HG02840 (cell line): ENCODE measurements around the gene KDM4C.
"Not testable (repeated sequence)": the region's sequence is repeated elsewhere in the genome, so short reads cannot be mapped to it uniquely, and the experiment has no call there.

Experiments used
- ATAC-seq: cut with Tn5 transposase; IDR thresholded peaks from one replicate; pipeline ENCODE4 v1.9.1; 2021; ENCODE audit warnings: mild to moderate bottlenecking, moderate library complexity, moderate number of reproducible peaks; ENCODE audit not compliant: unreplicated experiment, low FRiP score

The KDM4C gene

DNA sequence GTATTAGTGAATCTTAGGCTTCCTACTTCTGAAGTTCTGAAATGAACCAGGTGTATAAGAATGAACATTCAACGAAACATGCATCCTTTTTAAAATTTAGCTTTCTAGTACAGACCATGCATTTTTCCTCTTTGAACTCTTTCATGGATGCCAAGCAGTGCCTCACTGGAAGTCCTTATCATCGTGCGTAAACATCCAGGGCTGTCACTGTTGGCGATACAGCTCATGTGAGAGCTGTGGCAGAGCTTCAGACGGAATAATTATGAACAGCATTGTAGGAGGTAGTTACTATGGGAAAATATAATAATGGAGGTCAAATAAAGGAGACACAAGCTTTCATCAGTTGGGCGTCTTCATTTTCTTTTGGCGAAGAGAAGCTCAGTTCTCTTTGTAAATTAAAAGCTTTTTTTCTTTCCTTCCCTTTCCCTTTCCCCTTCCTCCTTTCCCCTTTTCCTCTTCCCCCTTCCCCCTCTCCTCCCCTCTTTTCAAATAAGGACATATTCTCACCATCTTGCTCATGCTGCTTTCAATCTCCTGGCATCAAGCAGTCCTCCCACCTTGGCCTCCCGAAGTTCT lies 167.3 kb downstream of the KDM4C start:
- ATAC-seq, result no peak

- no peak for ATAC-seq
Observed at GRCh38 chr9:6925836-6926235, 168.1 kb downstream of the KDM4C start.

DNA sequence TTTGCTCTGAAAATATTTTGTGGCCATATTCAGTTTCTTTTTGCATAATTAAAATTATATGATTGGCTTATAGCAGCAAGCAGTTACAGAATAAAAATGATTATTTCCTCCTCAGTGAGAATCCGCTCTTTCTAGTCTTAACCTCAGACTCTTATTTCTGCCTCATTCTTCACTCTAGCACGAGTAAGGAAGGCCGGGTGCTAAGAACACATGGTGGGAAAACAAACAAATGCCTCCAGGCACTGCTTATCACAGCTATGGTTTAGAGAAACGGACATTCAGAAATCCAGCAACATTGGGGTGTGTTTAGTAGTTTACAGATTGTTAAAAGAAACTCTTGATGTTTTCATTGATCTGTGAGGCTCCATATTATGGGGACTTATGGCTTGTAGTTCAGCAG lies 168.7 kb downstream of the KDM4C start:
- ATAC-seq, result no peak

- no peak for ATAC-seq
Observed at GRCh38 chr9:6927838-6928237, 170.1 kb downstream of the KDM4C start.

GRCh38 chr9:6928863-6929262 lies 171.1 kb downstream of the KDM4C start:
- ATAC-seq, result no peak

DNA sequence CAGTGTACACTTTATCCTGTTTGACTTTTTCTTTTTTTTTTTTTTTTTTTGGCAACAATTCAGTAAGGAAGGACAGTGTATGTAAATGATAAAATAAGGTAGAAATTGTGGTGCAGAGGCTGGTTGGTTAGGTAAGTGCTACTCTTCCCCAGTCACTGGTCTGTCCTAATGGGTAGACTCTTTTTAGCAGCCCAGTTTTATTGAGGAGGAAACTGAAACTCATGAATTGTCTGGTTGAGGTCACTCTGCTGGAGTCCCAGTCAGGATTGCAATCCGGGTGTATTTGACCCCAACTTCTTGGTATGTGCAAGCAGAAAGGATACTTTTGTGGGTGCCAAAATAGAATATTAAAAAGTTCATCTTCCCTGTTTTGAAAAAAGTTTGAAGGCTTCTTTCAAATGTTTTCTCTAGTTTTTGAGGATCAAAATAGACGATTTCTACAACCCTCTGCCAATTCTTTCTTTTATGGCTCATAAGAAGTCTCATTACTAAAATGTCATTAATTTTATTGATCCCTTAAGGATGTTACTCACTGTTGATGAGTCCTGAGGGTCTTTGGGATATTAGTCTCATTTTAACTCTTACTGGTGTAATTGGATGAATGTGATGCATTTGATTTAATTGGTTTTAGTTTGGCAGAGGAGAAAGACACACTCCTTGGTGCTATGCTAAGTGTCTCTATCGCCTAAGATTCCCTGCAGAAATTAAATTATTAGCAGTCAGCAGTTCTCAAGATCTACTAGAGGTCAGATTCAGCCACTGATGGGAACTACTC lies 171.9 kb downstream of the KDM4C start:
- no peak for ATAC-seq

DNA sequence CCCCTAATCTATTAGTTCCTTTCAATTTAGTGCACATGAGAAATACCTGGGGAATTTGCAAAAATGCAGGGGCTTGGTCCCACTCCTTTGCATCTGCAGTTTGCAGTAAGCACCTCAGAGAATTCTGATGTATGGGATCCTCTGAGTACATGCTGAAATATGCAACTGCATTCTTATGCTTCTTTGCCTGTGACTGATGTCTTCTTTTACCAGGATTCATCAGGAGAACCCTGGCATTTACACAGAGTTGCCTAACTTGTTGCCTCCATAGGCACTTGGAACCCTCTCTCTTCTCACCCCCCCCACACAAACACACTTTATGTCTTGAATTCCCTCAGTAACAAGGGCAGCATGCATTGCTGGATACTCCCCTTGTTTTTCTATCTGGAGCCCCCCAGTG lies 173.1 kb downstream of the KDM4C start:
- ATAC-seq, result no peak

- no peak for ATAC-seq
Observed at GRCh38 chr9:6931913-6932312, 174.1 kb downstream of the KDM4C start.

- no peak for ATAC-seq
Observed at GRCh38 chr9:6936103-6936502, 178.3 kb downstream of the KDM4C start.

DNA sequence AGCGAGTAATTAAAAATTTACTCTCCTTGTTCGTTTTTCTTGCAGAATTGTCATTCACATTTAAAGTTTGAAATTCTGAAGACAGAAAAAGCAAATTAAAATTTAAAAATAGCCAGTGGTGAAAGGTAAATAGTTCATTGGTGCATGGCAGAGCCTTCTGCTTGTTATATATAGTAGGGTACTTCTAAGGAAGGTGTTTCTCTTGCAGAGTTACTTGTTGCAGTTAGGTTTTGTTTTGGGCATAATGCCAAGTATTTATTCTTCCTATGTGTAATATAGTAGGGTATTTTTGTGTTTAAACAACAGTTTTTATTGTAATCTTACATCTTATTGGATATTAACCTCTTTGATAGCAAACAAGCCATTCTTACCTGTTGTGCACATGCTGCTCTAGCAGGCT lies 179.4 kb downstream of the KDM4C start:
- no peak for ATAC-seq

- no peak for ATAC-seq
Observed at GRCh38 chr9:6938447-6938846, 180.7 kb downstream of the KDM4C start.

- ATAC-seq, result no peak
Observed at GRCh38 chr9:6938873-6939272, 181.1 kb downstream of the KDM4C start.

GRCh38 chr9:6941501-6941900 lies 183.7 kb downstream of the KDM4C start:
- ATAC-seq, result no peak

DNA sequence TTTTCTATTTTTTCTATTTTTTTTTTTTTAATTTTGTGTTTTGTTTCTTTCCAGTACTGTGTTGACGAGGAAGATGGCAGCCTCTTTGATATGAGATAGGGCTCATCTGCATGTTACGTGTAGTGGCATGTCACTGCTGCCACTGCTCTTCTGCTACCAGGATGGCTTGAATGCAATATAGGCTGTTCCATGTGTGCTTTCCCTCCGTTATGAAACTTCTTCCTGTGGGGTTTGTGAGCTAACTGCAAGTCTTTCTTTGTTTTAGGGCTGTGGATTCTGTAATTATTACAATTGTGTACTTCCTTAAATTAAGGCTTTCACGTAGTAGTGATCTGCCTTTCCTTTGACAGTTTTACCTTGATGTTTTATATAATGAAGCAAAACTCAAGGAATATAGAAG lies 184.6 kb downstream of the KDM4C start:
- ATAC-seq, result no peak

DNA sequence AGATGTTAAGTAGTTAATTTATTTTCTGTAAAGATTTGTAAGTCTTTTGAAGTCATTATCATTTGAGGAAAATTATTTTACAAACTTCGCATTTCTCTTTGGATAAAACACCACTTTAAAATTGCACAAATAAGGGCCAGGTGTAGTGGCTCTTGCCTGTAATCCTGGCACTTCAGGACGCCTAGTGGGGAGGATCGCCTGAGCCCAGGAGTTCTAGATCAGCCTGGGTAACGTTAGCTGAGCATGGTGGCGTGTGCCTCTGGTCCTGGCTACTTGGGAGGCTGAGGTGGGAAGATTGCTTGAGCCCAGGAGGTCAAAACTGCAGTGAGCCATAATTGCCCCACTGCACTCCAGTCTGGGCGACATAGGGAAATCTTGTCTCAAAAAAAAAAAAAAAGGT lies 185.5 kb downstream of the KDM4C start:
- ATAC-seq, result no peak

GRCh38 chr9:6944093-6944551 lies 186.3 kb downstream of the KDM4C start:
- ATAC-seq, result no peak

DNA sequence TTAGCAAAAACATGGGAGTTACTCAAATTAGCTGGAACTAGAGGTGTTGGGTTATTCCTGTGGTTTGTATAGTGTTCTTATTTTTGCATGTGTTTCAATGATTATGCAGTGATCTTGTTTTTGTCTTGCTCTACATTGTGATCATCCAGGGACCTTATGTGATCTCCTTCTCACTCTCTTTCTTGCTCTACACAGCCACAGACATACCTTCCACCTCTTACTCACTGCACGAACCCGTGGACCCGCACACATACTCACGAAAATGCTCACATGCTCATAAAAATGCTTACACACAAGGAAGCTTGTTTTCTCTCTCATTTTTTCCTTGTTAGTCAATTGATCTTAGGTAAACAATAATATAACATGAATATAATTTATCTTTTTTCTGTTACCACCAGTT lies 187.1 kb downstream of the KDM4C start:
- ATAC-seq, result no peak

GRCh38 chr9:6945816-6946215 lies 188.0 kb downstream of the KDM4C start:
- no peak for ATAC-seq

GRCh38 chr9:6946583-6947166 lies 188.9 kb downstream of the KDM4C start:
- no peak for ATAC-seq

DNA sequence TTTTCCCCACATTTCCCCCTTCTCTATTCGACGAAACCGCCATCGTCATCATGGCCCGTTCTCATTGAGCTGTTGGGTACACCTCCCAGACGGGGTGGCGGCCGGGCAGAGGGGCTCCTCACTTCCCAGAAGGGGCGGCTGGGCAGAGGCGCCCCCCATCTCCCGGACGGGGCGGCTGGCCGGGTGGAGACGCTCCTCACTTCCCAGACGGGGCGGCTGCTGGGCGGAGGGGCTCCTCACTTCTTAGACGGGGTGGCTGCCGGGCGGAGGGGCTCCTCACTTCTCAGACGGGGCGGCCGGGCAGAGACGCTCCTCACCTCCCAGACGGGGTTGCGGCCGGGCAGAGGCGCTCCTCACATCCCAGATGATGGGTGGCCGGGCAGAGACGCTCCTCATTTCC lies 191.1 kb downstream of the KDM4C start:
- ATAC-seq, result not testable (repeated sequence)

DNA sequence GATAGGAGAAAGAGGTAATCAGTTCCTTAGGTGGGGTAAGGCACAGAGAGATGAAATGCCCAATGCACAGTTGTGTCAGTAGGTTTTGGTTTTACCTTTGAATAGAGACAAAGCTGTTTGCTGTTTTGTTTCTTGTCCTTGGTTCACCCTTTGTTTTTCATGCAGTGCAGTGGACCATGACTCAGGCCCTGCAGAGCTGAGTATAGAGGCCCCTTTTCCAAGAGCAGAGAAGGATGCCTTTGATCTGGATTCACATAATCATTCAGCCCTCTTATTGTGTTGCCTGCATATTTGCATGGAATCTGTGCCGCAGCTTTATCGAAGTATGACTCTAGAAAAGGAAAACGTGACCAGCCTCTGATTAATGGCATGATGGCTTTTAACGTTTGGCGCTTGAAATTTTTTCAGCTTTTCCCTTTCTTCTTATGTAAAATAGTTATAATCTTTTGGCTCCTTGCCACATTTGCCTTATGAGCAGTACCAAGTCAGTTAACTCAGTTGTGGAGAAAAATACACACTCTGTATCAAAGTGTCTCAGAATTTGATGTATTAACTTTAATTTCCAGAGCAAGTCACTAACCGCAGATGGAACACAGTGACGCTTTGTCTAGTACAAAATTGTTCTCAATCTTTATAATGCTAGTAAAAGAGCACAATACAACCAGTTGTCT lies 197.6 kb downstream of the KDM4C start:
- no peak for ATAC-seq
